Lower leg skin (tissue), 4 donors: ENCODE measurements around the gene ANKRD31. TPM values are rescaled to one million over a fixed set of nuclear protein-coding genes. Genes with fewer than 3 reads are reported as not detected.

Experiments
- DNase-seq, 2 donors: peaks; one replicate each; pipeline ENCODE4 v3.0.0-alpha.2; 2019; ENCODE audit warnings: low spot score in 2 of 2
- H3K4me3 ChIP-seq: fragments of 200-600 bp; sonication (generic); 2 replicates; pipeline ENCODE4 v1.5.1; 2017; ENCODE audit warnings: mild to moderate bottlenecking, low read depth; ENCODE audit not compliant: poor library complexity, severe bottlenecking
- CTCF ChIP-seq, 3 donors: fragments of 450-650 bp; IDR thresholded peaks; one replicate each; pipeline ENCODE4 v1.5.1; 2016; ENCODE audit warnings: antibody characterized with exemption in 3 of 3, mild to moderate bottlenecking in 3 of 3, moderate library complexity in 2 of 3
- POLR2A ChIP-seq, 2 donors: fragments of 450-650 bp; IDR thresholded peaks; one replicate each; pipeline ENCODE4 v1.6.1; 2016 to 2017; ENCODE audit warnings: antibody characterized with exemption in 2 of 2, mild to moderate bottlenecking in 1 of 2, moderate library complexity in 1 of 2
- WGBS, 2 donors: methylation state at CpG; one replicate each; pipeline ENCODE4 v1.1.5; 2018; 5-methylcytosine and 5-hydroxymethylcytosine counted together
- intact Hi-C: fragments of 100-400 bp; cut with DNase I; formaldehyde crosslinking; loops from one replicate; pipeline ENCODE4 v1.15.0; 2023; ENCODE audit warnings: low total_unique reads
- total RNA-seq, 4 donors: library from RNA; depleted of rRNA; stranded (reverse); fragments of >200 nt; gene quantifications; one replicate each; pipeline ENCODE4 v1.1.0, GENCODE V29; 2016

The ANKRD31 gene
- total RNA-seq, 4 donors from 2014 or later = 0.13 to 0.20 (median 0.19) TPM; not detected in 1

- intact Hi-C loops = no loop called here
- no peak overlapping the region for H3K4me3 ChIP-seq
- DNase-seq = no peak
- WGBS, 2 donors = 85 to 93% methylated on average over 2 of the region's 2 CpGs
- TF ChIP-seq CTCF (IDR thresholded peaks at IDR 0.05) = no peak
- no peak for TF ChIP-seq POLR2A (IDR thresholded peaks at IDR 0.05)
Observed at GRCh38 chr5:75199071-75199470, 37.6 kb downstream of the ANKRD31 start.

GRCh38 chr5:75197745-75198144 is 38.9 kb downstream of the ANKRD31 start:
- WGBS, 2 donors = 93 to 96% methylated on average over 5 of the region's 5 CpGs
- no peak overlapping the region for H3K4me3 ChIP-seq
- no peak for TF ChIP-seq CTCF (IDR thresholded peaks at IDR 0.05)
- no peak for TF ChIP-seq POLR2A (IDR thresholded peaks at IDR 0.05)
- DNase-seq = no peak
- intact Hi-C loops = no loop called here

GRCh38 chr5:75192804-75193203 is 43.9 kb downstream of the ANKRD31 start:
- intact Hi-C loops = no loop called here
- TF ChIP-seq POLR2A (IDR thresholded peaks at IDR 0.05) (no peak), CTCF (IDR thresholded peaks at IDR 0.05) (no peak)
- DNase-seq = no peak
- H3K4me3 ChIP-seq = no peak overlapping the region
- WGBS, 2 donors = 78 to 85% methylated on average over 6 of the region's 6 CpGs

GRCh38 chr5:75192264-75192663 is 44.4 kb downstream of the ANKRD31 start:
- intact Hi-C loops = no loop called here
- TF ChIP-seq POLR2A (IDR thresholded peaks at IDR 0.05) (no peak), CTCF (IDR thresholded peaks at IDR 0.05) (no peak)
- H3K4me3 ChIP-seq = no peak overlapping the region
- DNase-seq = no peak

- TF ChIP-seq POLR2A (IDR thresholded peaks at IDR 0.05) = no peak
- no peak for TF ChIP-seq CTCF (IDR thresholded peaks at IDR 0.05)
- 90 to 94% methylated on average over 3 of the region's 3 CpGs for WGBS, 2 donors
- H3K4me3 ChIP-seq = no peak overlapping the region
- intact Hi-C loops = no loop called here
- DNase-seq = no peak
Observed at GRCh38 chr5:75190227-75190626, 46.5 kb downstream of the ANKRD31 start.

GRCh38 chr5:75189353-75189752 is 47.3 kb downstream of the ANKRD31 start:
- intact Hi-C loops = no loop called here
- no peak overlapping the region for H3K4me3 ChIP-seq

More at GRCh38 chr5:75189353-75189752, 47.3 kb downstream of the ANKRD31 start:
- 52 to 53% methylated on average over 2 of the region's 2 CpGs for WGBS, 2 donors
- TF ChIP-seq CTCF (IDR thresholded peaks at IDR 0.05) = no peak
- no peak for TF ChIP-seq POLR2A (IDR thresholded peaks at IDR 0.05)
- no peak for DNase-seq
